ENCODE results near the gene SSR2.

Gene SSR2

DNA sequence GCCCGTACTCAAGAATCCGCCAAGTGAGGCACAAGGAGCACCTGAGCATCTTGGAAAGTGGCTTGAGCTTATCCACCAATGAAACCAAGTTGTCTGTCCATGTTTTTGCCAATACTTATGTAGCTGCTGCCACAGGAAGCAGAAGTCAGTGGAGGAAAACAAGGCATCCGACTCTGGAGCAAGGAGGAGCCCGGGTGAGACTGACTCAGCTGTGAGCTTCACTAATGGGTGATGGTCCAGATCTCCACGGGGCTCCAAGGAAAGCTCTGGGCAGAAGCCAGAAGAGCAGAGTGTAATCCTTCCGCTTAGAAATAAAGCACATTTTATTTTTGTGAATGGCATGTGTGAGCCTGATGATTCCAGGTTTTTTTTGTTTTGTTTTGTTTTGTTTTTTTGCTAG is 12.3 kb upstream of the SSR2 start:
- H3K9me3 ChIP-seq (ENCODE audit: control insufficient read depth, insufficient read depth, low read depth, low read length) = no peaks in the 10 kb centered on the region
- TF ChIP-seq SALL2 (tag by site-specific recombination; IDR thresholded peaks at IDR 0.05; ENCODE audit: borderline replicate concordance) = no peak
- no peak for TF ChIP-seq ZNF629 (tag by site-specific recombination; IDR thresholded peaks at IDR 0.05)
- no peak for TF ChIP-seq ZNF184 (tag by site-specific recombination; IDR thresholded peaks at IDR 0.05)
- TF ChIP-seq KLF10 (tag by site-specific recombination; IDR thresholded peaks at IDR 0.05) = no peak
- TF ChIP-seq ZBTB44 (tag by site-specific recombination; IDR thresholded peaks at IDR 0.05) = no peak
- no peak for TF ChIP-seq ZNF660 (tag by site-specific recombination; IDR thresholded peaks at IDR 0.05)
- TF ChIP-seq, protein P1, sequence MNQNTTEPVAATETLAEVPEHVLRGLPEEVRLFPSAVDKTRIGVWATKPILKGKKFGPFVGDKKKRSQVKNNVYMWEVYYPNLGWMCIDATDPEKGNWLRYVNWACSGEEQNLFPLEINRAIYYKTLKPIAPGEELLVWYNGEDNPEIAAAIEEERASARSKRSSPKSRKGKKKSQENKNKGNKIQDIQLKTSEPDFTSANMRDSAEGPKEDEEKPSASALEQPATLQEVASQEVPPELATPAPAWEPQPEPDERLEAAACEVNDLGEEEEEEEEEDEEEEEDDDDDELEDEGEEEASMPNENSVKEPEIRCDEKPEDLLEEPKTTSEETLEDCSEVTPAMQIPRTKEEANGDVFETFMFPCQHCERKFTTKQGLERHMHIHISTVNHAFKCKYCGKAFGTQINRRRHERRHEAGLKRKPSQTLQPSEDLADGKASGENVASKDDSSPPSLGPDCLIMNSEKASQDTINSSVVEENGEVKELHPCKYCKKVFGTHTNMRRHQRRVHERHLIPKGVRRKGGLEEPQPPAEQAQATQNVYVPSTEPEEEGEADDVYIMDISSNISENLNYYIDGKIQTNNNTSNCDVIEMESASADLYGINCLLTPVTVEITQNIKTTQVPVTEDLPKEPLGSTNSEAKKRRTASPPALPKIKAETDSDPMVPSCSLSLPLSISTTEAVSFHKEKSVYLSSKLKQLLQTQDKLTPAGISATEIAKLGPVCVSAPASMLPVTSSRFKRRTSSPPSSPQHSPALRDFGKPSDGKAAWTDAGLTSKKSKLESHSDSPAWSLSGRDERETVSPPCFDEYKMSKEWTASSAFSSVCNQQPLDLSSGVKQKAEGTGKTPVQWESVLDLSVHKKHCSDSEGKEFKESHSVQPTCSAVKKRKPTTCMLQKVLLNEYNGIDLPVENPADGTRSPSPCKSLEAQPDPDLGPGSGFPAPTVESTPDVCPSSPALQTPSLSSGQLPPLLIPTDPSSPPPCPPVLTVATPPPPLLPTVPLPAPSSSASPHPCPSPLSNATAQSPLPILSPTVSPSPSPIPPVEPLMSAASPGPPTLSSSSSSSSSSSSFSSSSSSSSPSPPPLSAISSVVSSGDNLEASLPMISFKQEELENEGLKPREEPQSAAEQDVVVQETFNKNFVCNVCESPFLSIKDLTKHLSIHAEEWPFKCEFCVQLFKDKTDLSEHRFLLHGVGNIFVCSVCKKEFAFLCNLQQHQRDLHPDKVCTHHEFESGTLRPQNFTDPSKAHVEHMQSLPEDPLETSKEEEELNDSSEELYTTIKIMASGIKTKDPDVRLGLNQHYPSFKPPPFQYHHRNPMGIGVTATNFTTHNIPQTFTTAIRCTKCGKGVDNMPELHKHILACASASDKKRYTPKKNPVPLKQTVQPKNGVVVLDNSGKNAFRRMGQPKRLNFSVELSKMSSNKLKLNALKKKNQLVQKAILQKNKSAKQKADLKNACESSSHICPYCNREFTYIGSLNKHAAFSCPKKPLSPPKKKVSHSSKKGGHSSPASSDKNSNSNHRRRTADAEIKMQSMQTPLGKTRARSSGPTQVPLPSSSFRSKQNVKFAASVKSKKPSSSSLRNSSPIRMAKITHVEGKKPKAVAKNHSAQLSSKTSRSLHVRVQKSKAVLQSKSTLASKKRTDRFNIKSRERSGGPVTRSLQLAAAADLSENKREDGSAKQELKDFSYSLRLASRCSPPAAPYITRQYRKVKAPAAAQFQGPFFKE (tag by site-specific recombination; IDR thresholded peaks at IDR 0.05; ENCODE audit: borderline replicate concordance) = no peak
- TF ChIP-seq ZNF596 (tag by site-specific recombination; IDR thresholded peaks at IDR 0.05) = no peak
- TF ChIP-seq ZNF132 (tag by site-specific recombination; IDR thresholded peaks at IDR 0.05; ENCODE audit: borderline replicate concordance) = no peak
- TF ChIP-seq KLF17 (tag by site-specific recombination; IDR thresholded peaks at IDR 0.05) = no peak
- TF ChIP-seq ZEB2 (tag by site-specific recombination; IDR thresholded peaks at IDR 0.05) = no peak
- TF ChIP-seq YY1 (tag by site-specific recombination; IDR thresholded peaks at IDR 0.05) = no peak
- TF ChIP-seq ZNF561 (tag by site-specific recombination; IDR thresholded peaks at IDR 0.05; ENCODE audit: borderline replicate concordance) = no peak
- TF ChIP-seq ZNF23 (tag by site-specific recombination; IDR thresholded peaks at IDR 0.05; ENCODE audit: borderline replicate concordance) = no peak
- TF ChIP-seq ZNF645 (tag by site-specific recombination; IDR thresholded peaks at IDR 0.05) = no peak
- no peak for TF ChIP-seq ZNF16 (tag by site-specific recombination; IDR thresholded peaks at IDR 0.05; ENCODE audit: low read depth)
- no peak for TF ChIP-seq ZNF169 (tag by site-specific recombination; IDR thresholded peaks at IDR 0.05)
- TF ChIP-seq ZNF639 (tag by site-specific recombination; IDR thresholded peaks at IDR 0.05) = no peak
- no peak overlapping the region for H3K4me3 ChIP-seq (ENCODE audit: low read depth, low read length)
- peaks cover 9 to 20% of the 10 kb centered on the region in 2 experiments; a peak in 2 of 3 replicates for H3K36me3 ChIP-seq (ENCODE audit: control insufficient read depth in 2 of 2, insufficient read depth in 1 of 2, low read length in 2 of 2)
- CTCF ChIA-PET = no interaction called here
- POLR2A ChIA-PET = interaction anchor here (0.6 to 0.7 kb wide), 2 partner anchors 22 to 79 kb away, joined by 4 to 6 read pairs; no protein-coding TSS in a partner anchor
- no peak overlapping the region for H3K27ac ChIP-seq (ENCODE audit: extremely low read depth, low read depth, low read length)
- no peaks in the 10 kb centered on the region for H3K4me1 ChIP-seq (ENCODE audit: control insufficient read depth, insufficient read depth, low read length)

Measured in HEK293 (cell line).